Stimulated activated CD4-positive, alpha-beta T cell treated with anti-CD3 and anti-CD28 coated beads, Interleukin-2, amount 100 ng/mL, for 48 hours (primary cell): ENCODE results near the gene PRRT2.
"Not testable (repeated sequence)": the region's sequence is repeated elsewhere in the genome, so short reads cannot be mapped to it uniquely, and the experiment has no call there.

Experiments
- DNase-seq, 2 donors: peaks; one replicate each; pipeline ENCODE4 v3.0.0-alpha.2; 2020

PRRT2 gene

GRCh38 chr16:29790949-29791844, 20.8 kb upstream of the PRRT2 start:
- no peak for DNase-seq

DNA sequence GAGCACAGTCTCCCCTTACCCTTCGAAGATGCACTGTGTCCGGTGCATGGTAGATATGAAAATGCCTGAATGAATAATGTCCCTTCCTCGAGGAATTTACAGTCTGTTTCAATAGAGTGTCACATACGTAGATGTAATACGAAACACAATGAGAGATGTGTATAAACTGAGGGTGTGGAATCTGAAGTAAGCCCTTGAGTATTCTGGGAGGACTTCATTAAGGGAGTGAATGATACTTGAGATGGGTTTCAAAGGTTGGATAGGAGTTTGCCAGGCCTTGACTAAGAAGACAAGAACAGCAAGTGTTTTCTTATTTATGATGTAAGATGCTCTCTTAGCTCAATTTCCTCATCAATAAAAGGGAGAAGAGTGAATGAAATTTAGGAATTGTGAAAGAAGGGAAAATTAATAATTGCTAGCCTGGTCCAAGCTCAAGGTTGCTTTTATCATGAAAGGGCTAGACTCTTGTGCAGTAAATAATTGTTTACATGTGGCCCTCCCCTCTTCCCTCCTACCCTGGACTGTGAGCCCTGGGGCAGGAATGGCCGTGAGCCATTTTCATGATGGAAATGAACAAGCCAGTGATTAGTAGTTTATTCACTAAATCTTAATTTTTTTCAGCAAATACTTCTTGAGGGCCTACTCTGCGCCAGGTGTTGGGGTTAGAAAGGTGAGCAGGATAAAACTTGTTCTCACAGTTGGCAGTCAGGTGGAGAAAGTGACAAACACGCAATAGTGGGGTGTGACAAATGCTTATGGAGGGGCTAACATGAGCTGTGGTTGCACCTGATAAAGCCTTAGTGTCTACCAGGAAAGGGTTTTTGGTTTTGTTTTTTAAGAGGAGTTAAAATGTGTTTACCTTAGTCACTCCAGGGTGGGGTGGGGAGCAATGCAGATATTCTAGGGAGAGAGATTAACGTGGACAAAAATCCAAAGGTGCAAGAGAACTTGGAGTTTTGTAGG, 19.9 kb upstream of the PRRT2 start:
- no peak for DNase-seq

GRCh38 chr16:29793153-29793552, 18.8 kb upstream of the PRRT2 start:
- not testable (repeated sequence) for DNase-seq

DNA sequence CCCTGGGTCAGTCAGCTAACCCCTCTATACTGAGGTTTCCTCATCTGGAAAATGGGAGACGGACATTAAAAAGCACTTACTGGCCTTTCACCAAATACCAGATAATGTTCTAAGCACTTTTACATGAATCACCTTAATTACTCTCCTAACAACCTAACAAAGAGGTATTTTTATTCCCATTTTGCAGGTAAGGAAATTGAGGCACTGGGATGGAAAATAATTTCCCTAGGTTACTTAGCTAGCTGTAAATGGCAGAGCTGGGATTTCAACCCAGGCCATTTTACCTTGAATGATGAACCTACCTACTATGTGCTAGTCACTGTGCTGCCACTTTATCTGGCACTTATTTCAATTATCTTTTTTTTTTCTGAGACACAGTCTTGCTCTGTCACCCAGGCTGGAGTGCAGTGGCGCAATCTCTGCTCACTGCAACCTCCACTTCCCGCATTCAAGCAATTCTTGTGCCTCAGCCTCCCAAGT, 17.7 kb upstream of the PRRT2 start:
- DNase-seq = no peak

GRCh38 chr16:29802416-29802935, 9.5 kb upstream of the PRRT2 start:
- DNase-seq = no peak

DNA sequence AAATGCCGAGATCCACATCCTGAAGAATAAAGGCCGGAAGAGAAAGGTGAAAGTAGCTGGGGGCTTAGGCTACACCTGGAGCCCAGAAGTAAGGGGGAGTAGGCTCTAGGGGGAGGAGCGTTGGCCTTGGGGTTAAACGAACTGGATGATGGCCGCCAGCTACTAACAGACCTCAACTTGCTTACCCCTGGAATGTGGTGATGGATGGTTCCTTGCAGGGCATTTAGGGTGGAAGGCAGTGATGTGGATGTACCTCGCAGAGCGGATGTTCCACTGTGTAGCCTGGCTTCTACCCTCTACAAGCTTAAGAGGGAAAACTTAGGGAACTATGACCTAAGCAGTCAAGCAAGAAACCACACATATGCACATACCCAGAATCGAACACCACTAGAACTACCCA, 8.0 kb upstream of the PRRT2 start:
- DNase-seq = no peak

DNA sequence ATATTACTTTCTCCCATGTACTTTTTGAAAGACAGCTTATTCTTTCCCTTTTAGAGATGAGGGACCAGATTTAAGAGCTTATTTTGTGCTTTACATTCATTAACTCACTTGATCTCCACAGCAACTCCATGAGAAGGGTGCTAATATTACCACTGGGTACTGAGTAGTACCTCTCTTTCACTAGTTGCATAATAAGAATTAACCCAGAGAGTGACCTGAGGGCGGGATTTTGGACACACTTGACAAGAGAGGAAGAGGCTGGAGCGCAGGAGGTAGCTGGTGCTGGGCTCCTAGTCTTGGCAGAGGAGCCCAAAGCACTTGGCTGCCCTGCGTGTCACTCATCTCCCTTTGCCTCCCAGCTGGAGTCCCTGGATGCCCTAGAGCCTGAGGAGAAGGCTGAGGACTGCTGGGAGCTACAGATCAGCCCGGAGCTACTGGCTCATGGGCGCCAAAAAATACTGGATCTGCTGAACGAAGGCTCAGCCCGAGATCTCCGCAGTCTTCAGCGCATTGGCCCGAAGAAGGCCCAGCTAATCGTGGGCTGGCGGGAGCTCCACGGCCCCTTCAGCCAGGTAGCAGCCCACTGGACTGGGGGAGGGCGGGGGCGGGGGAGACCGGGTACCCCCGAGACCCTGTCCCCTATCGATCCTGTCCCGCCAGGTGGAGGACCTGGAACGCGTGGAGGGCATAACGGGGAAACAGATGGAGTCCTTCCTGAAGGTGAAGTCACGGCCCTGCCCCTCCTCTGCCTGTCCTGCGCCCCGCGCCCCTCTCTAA, 7.3 kb upstream of the PRRT2 start:
- no peak for DNase-seq

GRCh38 chr16:29805232-29806098, 6.5 kb upstream of the PRRT2 start:
- DNase-seq = peak; percentile 96

- DNase-seq = peak in 1 of 2 donors; percentile 71
Observed at GRCh38 chr16:29806099-29806579, 5.9 kb upstream of the PRRT2 start, which contains the start of gene MAZ. MAZ (plus strand) TSS chr16:29806529; CDS start chr16:29806702, 173 bp downstream.

DNA sequence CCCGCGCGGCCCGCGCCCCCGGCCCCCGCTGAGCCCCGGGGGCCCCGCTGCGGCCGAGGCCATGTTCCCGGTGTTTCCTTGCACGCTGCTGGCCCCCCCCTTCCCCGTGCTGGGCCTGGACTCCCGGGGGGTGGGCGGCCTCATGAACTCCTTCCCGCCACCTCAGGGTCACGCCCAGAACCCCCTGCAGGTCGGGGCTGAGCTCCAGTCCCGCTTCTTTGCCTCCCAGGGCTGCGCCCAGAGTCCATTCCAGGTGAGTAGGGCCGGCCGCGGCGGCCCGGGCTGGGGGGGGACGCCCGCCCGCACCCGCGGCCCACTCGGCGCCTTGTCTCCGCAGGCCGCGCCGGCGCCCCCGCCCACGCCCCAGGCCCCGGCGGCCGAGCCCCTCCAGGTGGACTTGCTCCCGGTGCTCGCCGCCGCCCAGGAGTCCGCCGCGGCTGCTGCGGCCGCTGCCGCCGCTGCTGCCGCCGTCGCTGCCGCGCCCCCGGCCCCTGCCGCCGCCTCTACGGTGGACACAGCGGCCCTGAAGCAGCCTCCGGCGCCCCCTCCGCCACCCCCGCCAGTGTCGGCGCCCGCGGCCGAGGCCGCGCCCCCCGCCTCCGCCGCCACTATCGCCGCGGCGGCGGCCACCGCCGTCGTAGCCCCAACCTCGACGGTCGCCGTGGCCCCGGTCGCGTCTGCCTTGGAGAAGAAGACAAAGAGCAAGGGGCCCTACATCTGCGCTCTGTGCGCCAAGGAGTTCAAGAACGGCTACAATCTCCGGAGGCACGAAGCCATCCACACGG, 5.2 kb upstream of the PRRT2 start:
- peak in 1 of 2 donors; percentile 53 for DNase-seq

- peak; percentile 77 to 78 for DNase-seq
Observed at GRCh38 chr16:29807426-29808218, 4.4 kb upstream of the PRRT2 start.

DNA sequence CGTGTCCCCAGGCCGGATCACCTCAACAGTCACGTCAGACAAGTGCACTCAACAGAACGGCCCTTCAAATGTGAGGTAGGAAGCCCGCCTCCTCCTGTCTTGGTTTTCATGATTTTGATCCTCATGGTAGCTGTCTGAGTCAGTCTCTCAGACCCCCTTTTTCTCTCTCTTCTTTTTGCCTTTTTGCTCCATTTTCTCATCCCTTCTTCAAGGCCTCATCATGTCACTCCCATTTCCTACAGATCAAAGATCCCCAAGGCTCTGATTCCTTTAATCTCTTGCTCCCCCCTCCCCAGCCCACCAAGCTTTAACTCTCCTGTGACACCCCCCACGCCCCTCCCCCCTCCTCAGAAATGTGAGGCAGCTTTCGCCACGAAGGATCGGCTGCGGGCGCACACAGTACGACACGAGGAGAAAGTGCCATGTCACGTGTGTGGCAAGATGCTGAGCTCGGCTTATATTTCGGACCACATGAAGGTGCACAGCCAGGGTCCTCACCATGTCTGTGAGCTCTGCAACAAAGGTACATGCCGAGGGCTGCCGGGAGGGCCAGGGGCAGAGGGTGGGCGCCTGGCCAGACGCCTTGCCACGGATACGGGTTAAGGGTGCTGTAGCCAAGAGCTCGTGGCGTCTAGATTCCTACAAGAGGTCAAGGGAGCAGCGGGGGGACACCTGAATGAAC, 3.6 kb upstream of the PRRT2 start:
- DNase-seq = no peak

GRCh38 chr16:29809031-29809747, 2.8 kb upstream of the PRRT2 start:
- no peak for DNase-seq

- no peak for DNase-seq
Observed at GRCh38 chr16:29809850-29810698, 1.9 kb upstream of the PRRT2 start.

GRCh38 chr16:29810699-29811169, 1.3 kb upstream of the PRRT2 start:
- DNase-seq = no peak

DNA sequence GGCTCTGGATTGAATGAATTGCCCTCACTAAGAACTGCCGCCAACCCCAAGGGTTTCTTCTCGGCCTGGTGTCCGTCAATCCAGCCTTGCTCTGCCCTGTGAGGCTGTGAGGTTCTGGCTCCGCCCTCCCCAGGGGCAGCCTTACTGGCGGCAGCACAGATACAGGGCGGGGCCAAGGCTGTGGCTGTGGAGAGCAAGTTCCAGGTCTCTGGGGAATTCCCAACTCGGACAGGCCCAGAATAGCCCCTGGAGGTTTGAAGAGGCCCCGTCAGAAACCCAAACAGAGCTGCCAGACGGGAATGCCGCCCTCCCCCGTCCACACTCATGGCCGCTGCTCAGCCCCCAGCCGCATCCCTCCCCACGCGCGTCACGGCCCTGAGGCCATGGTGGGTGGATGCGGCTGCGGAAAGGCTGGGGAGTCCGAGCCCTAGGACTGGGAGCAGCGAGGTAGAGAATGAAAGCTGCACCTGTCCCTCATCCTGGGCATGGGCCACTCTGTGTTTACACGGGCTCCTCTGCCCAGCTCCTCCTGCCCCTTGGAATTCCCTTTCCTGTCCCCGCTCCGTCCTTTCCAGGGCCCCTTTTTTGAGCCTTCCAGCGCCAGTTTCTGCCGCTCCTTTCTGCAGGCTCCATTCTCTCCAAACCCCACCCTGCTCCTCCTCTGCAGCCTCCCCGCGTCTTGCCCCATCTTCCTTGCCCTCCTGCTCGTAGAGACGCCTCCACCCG, 660 bp upstream of the PRRT2 start:
- peak; percentile 72 to 73 for DNase-seq
